Gastroesophageal sphincter (tissue), 4 donors: ENCODE data around the gene AKAP8L. TPM values are rescaled to one million over a fixed set of nuclear protein-coding genes. Genes with fewer than 3 reads are reported as not detected.
A peak's percentile ranks its signal among the peaks of the same experiment; 100 is the strongest.

ENCODE experiments used
- ATAC-seq: fragments of 150-250 bp; one replicate; pipeline ENCODE4 v1.9.1; 2016; ENCODE audit warnings: mild to moderate bottlenecking, moderate library complexity
- H3K27ac ChIP-seq, 4 donors: fragments of 200-600 bp; sonication (generic) in 3 of 4; 1 replicate in 3 of 4; 2 replicates in 1 of 4; pipeline ENCODE4 v1.5.1; 2016 to 2019
- H3K27me3 ChIP-seq: fragments of 200-600 bp; sonication (generic); one replicate; pipeline ENCODE4 v1.5.1; 2019
- H3K36me3 ChIP-seq, 2 donors: fragments of 200-600 bp; sonication (generic); one replicate each; pipeline ENCODE4 v1.5.1; 2019; ENCODE audit warnings: control low read depth in 1 of 2
- H3K4me1 ChIP-seq, 3 donors: fragments of 200-600 bp; sonication (generic); 1 replicate in 2 of 3; 2 replicates in 1 of 3; pipeline ENCODE4 v1.5.1; 2016 to 2019; ENCODE audit warnings: control low read depth in 2 of 3
- H3K4me3 ChIP-seq, 2 donors: fragments of 200-600 bp; sonication (generic); one replicate each; pipeline ENCODE4 v1.5.1; 2019; ENCODE audit warnings: mild to moderate bottlenecking in 1 of 2, moderate library complexity in 1 of 2
- H3K9me3 ChIP-seq, 3 donors: fragments of 200-600 bp; sonication (generic); one replicate each; pipeline ENCODE4 v1.5.1; 2017 to 2019; ENCODE audit warnings: control low read depth in 2 of 3
- EP300 ChIP-seq: sonication (generic); formaldehyde crosslinking; IDR thresholded peaks from one replicate; pipeline ENCODE4 v1.6.1; 2017; ENCODE audit warnings: antibody characterized with exemption, mild to moderate bottlenecking
- POLR2A ChIP-seq, 2 donors: fragments of 450-650 bp; IDR thresholded peaks; one replicate each; pipeline ENCODE4 v1.6.1; 2017; ENCODE audit warnings: antibody characterized with exemption in 2 of 2, mild to moderate bottlenecking in 2 of 2, moderate library complexity in 1 of 2
- POLR2AphosphoS5 ChIP-seq: sonication (generic); formaldehyde crosslinking; IDR thresholded peaks from one replicate; pipeline ENCODE4 v1.6.1; 2017; ENCODE audit warnings: antibody characterized with exemption
- WGBS, 2 donors: methylation state at CpG; one replicate each; pipeline ENCODE4 v1.1.5; 2018; ENCODE audit warnings: low coverage in 1 of 2; 5-methylcytosine and 5-hydroxymethylcytosine counted together
- total RNA-seq, 4 donors: library from RNA; depleted of rRNA; stranded (reverse); fragments of >200 nt; gene quantifications; one replicate each; pipeline ENCODE4 v1.1.0, GENCODE V29; 2016
- TF ChIP-seq, protein P1 (sequence below), 4 experiments: fragments of 200-600 bp in 2 of 4; fragments of 450-650 bp in 2 of 4; sonication (generic) in 1 of 4; IDR thresholded peaks; one replicate each; pipeline ENCODE4 v1.5.1; 2017 to 2019; ENCODE audit warnings: antibody characterized with exemption in 4 of 4, mild to moderate bottlenecking in 2 of 4, moderate library complexity in 2 of 4

Gene AKAP8L
- total RNA-seq, 4 donors from 2014 or later: 61.3 to 102 (median 70.1) TPM

DNA sequence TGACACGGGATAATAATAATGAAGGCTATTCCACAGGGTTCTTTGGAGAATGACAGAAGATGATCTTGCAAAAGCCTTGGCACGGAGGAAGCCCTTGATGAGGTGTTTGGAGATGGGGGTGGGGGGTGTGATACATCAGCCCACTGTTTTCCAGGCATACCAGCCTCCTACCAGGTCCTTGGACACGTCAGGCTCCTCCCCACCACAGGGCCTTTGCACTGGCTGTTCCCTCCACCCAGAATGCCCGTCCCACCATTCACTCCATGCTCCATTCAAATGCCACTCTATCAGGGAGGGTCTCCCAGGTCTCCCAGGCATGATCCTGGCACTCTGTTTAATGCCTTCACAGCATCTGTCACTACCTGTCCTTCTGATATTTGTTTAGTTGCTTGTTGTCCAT is 28.3 kb upstream of the AKAP8L start:
- Histone ChIP-seq H3K27ac (no peak overlapping the region), H3K4me1 (peaks cover 0 to 41% (median 3%) of the 10 kb centered on the region in 3 donors), H3K36me3 (peaks cover 0 to 38% of the 10 kb centered on the region in 2 donors), H3K27me3 (no peaks in the 10 kb centered on the region), H3K4me3 (no peak overlapping the region), H3K9me3 (no peaks in the 10 kb centered on the region)
- no peak for ATAC-seq
- TF ChIP-seq POLR2AphosphoS5 (no peak), POLR2A (IDR thresholded peaks at IDR 0.05) (no peak), EP300 (no peak)
- TF ChIP-seq, protein P1, sequence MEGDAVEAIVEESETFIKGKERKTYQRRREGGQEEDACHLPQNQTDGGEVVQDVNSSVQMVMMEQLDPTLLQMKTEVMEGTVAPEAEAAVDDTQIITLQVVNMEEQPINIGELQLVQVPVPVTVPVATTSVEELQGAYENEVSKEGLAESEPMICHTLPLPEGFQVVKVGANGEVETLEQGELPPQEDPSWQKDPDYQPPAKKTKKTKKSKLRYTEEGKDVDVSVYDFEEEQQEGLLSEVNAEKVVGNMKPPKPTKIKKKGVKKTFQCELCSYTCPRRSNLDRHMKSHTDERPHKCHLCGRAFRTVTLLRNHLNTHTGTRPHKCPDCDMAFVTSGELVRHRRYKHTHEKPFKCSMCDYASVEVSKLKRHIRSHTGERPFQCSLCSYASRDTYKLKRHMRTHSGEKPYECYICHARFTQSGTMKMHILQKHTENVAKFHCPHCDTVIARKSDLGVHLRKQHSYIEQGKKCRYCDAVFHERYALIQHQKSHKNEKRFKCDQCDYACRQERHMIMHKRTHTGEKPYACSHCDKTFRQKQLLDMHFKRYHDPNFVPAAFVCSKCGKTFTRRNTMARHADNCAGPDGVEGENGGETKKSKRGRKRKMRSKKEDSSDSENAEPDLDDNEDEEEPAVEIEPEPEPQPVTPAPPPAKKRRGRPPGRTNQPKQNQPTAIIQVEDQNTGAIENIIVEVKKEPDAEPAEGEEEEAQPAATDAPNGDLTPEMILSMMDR (IDR thresholded peaks at IDR 0.05): no peak
- WGBS, 2 donors: 75 to 93% methylated on average over 2 to 3 of the region's 4 CpGs

DNA sequence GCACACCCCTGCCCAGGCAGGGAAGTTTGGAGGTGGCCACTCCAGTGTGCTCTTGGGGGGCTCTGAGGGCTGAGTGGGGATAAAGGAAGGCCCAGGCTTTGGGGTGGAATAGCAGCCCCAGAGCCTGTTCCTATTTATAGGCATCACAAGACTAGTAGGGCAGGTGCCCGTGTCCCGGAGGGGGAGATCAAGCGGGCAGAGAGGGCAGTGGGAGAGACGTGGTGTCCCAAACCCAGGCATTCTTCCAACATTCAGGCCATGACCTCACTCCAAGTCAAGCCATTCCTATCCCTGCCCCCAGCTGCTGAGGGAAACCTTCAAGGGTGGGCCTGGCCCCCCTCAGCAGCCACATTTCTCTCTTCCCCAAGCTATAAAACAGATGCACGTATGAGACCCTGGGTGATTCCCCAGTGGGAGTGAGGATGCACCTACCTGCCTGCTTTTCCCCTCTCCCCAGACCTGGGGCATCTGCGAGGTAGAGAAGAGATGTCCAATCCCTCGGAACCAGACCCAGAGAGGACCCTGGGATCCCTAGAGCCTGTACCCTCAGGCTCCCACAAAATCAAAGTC is 27.1 kb upstream of the AKAP8L start:
- TF ChIP-seq POLR2AphosphoS5: no peak
- no peak for TF ChIP-seq POLR2A (IDR thresholded peaks at IDR 0.05)
- TF ChIP-seq EP300: no peak
- 66% methylated on average over 5 of the region's 7 CpGs; no CpG with 5 or more reads in 1 of the 2 donors for WGBS, 2 donors
- ATAC-seq: no peak
- Histone ChIP-seq H3K4me1 (peaks cover 0 to 36% (median 3%) of the 10 kb centered on the region in 3 donors), H3K27ac (peak overlapping the region in 1 of 4 donors; percentile 2), H3K36me3 (peaks cover 0 to 38% of the 10 kb centered on the region in 2 donors), H3K9me3 (no peaks in the 10 kb centered on the region), H3K4me3 (no peak overlapping the region), H3K27me3 (no peaks in the 10 kb centered on the region)

DNA sequence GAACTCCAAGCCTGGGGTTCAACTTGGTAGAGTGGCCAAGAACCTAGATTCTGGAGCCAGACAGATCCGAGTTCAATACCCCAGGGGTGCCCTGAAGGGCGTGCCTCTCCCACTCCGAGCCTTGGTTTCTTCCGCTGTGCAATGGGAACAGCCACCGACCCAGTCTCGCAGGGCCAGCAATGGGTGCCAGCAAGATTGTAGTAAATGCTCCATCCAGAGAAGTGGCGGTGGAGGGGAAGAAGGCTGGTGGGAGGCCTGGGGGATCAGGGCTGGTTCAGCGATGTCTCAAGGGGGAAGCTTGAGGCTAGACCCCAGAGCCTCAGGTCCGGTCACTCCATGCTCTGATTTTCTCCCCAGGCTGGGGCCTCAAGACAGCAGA is 26.4 kb upstream of the AKAP8L start:
- ATAC-seq: no peak
- Histone ChIP-seq H3K9me3 (no peaks in the 10 kb centered on the region), H3K27me3 (no peaks in the 10 kb centered on the region), H3K36me3 (peaks cover 0 to 43% of the 10 kb centered on the region in 2 donors), H3K27ac (peak overlapping the region in 1 of 4 donors; percentile 2), H3K4me3 (no peak overlapping the region), H3K4me1 (peaks cover 0 to 36% (median 3%) of the 10 kb centered on the region in 3 donors)
- no CpG with 5 or more reads among the region's 9 CpGs for WGBS, 2 donors
- TF ChIP-seq POLR2AphosphoS5 (no peak), EP300 (no peak), POLR2A (IDR thresholded peaks at IDR 0.05) (no peak)
- TF ChIP-seq, protein P1 (IDR thresholded peaks at IDR 0.05): no peak

DNA sequence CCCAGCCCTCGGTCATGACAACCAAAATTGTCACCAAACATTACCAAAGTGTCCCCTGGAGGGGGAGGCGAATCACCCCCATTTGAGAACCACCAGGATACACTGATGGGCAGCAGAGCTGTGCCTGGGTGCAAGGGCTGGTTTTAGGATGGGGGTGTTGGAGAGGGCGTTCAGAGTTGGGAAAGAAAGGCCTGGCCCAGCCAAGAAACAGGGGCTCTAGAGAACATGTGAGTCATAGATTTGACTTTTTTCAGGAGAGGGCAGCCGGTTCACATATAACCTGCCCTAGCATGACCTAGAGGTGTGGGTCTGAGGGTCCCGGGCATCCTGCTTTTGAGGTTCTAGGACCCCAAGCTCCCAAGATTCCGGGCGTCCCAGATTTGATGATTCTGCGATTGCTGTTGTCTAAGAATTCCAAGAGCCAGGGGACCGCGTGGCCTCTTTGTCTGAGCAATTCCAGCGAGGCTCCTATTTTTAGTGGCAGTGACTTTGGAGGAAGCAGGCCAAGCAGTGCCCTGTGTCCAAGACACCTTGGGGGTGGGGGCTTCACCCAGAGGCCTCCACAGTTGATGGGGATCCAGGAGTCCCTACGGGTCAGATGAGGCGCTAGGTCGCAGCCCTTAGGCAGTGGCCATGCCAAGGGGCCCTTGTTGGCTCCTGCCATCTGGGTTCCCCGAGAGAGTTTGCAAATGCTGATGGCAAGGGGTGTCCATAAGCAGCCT is 25.9 kb upstream of the AKAP8L start:
- Histone ChIP-seq H3K4me3 (no peak overlapping the region), H3K4me1 (peaks cover 0 to 36% (median 3%) of the 10 kb centered on the region in 3 donors), H3K9me3 (no peaks in the 10 kb centered on the region), H3K27me3 (no peaks in the 10 kb centered on the region), H3K36me3 (peaks cover 0 to 48% of the 10 kb centered on the region in 2 donors), H3K27ac (no peak overlapping the region)
- TF ChIP-seq POLR2A (IDR thresholded peaks at IDR 0.05) (no peak), POLR2AphosphoS5 (no peak), EP300 (no peak)
- TF ChIP-seq, protein P1 (IDR thresholded peaks at IDR 0.05): no peak
- no peak for ATAC-seq
- WGBS, 2 donors: 90% methylated on average over 4 of the region's 15 CpGs; no CpG with 5 or more reads in 1 of the 2 donors

DNA sequence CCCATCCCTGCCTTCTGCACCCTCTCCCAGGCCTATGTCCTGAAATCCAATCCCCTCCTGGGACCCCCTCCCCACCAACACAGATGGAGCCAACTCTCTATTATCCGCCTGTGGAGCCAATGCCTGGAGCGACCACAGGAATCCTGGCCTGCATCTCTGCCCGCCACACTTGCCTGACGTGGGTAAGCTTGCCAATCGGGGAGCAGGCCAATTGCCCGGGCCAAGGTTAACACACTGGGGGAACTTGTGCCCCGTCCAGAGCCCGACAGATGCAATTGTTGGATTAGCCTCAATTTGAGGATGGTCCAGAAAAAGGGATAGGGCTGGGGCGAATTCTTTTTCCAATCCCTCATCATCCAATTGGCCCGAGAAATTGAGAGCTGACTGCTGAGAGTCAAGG is 25.1 kb upstream of the AKAP8L start:
- no peak for TF ChIP-seq EP300
- no peak overlapping the region for H3K4me3 ChIP-seq
- no peaks in the 10 kb centered on the region for H3K27me3 ChIP-seq
- H3K36me3 ChIP-seq: peaks cover 0 to 56% of the 10 kb centered on the region in 2 donors
- no peak overlapping the region for H3K27ac ChIP-seq
- WGBS, 2 donors: 57 to 71% methylated on average over 1 to 3 of the region's 10 CpGs
- peaks cover 0 to 34% (median 3%) of the 10 kb centered on the region in 3 donors for H3K4me1 ChIP-seq
- H3K9me3 ChIP-seq: no peaks in the 10 kb centered on the region
- no peak for ATAC-seq

DNA sequence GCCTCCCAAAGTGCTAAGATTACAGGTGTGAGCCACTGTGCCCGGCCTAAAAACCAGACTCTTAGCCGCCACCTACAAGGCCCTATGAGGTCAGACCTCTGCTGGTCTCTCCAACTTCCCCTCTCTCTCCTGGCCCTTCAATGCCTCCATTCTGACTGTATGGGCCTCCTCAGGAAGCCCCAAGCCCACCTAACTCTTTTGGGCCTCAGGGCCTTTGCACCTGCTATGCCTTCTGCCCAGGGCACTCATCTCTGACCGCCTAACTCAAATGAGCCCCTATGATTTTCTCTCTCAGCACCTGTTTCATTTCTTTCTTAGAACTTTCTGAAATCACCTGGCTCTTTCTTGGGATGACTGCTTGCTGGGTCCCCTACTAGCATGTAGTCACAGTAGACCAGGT is 24.5 kb upstream of the AKAP8L start:
- Histone ChIP-seq H3K4me1 (peaks cover 0 to 34% (median under 1%) of the 10 kb centered on the region in 3 donors), H3K36me3 (peaks cover 0 to 61% of the 10 kb centered on the region in 2 donors), H3K27me3 (no peaks in the 10 kb centered on the region), H3K4me3 (no peak overlapping the region), H3K9me3 (no peaks in the 10 kb centered on the region), H3K27ac (no peak overlapping the region)
- WGBS, 2 donors: 95 to 100% methylated on average over 1 to 3 of the region's 3 CpGs
- no peak for ATAC-seq
- TF ChIP-seq, protein P1 (IDR thresholded peaks at IDR 0.05): no peak
- TF ChIP-seq EP300: no peak
- no peak for TF ChIP-seq POLR2A (IDR thresholded peaks at IDR 0.05)
- TF ChIP-seq POLR2AphosphoS5: no peak
